ENCODE data around the gene MPO.

DNA sequence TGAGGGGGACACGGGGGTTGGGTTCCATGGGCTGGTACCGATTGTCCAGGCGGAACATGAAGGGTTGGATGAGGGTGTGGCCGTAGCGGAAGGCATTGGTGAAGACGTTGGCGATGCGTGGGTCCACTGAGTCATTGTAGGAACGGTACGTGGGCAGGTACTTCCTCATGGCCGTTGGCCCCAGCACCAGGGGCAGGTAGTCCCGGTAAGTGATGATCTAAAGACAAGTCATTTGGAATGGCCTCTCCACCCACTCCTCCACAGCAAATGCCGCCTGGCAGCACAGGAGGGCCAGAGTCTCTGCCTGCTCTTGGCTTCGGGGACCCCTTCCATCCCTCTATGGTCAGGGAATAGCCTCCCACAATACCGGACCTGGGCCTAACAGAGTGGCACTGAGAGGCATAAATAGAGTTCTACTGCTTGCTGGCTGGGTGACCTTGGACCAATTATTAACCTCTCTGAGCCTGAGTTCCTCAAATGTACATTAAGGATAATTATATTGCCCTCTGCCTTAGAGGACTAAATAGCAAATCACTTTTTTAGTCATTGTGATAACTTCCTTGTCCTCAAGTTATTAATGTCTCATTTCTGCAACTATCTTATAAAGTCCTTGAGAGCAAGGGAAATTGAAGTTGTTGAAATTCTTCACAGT, 7.2 kb downstream of the MPO start:
- TF ChIP-seq EMX1 (CRISPR knock-in tag; IDR thresholded peaks at IDR 0.05) (no peak), ZNF232 (CRISPR knock-in tag; IDR thresholded peaks at IDR 0.05) (no peak), ESRRA (CRISPR knock-in tag; IDR thresholded peaks at IDR 0.05; ENCODE audit: borderline replicate concordance) (no peak), ATF1 (CRISPR knock-in tag; IDR thresholded peaks at IDR 0.05) (no peak), CTCF (IDR thresholded peaks at IDR 0.05) (no peak), ETV6 (CRISPR knock-in tag; IDR thresholded peaks at IDR 0.05) (no peak), IRF1 (CRISPR knock-in tag; IDR thresholded peaks at IDR 0.05) (no peak), NR1H2 (CRISPR knock-in tag; IDR thresholded peaks at IDR 0.05) (no peak), NFYB (CRISPR knock-in tag; conservative IDR thresholded peaks at IDR 0.05; ENCODE audit: low read depth) (no peak), MAX (CRISPR knock-in tag; IDR thresholded peaks at IDR 0.05) (no peak)
- TF ChIP-seq, protein P1, sequence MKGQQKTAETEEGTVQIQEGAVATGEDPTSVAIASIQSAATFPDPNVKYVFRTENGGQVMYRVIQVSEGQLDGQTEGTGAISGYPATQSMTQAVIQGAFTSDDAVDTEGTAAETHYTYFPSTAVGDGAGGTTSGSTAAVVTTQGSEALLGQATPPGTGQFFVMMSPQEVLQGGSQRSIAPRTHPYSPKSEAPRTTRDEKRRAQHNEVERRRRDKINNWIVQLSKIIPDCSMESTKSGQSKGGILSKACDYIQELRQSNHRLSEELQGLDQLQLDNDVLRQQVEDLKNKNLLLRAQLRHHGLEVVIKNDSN (CRISPR knock-in tag; IDR thresholded peaks at IDR 0.05) = no peak
- TF ChIP-seq, protein P2, sequence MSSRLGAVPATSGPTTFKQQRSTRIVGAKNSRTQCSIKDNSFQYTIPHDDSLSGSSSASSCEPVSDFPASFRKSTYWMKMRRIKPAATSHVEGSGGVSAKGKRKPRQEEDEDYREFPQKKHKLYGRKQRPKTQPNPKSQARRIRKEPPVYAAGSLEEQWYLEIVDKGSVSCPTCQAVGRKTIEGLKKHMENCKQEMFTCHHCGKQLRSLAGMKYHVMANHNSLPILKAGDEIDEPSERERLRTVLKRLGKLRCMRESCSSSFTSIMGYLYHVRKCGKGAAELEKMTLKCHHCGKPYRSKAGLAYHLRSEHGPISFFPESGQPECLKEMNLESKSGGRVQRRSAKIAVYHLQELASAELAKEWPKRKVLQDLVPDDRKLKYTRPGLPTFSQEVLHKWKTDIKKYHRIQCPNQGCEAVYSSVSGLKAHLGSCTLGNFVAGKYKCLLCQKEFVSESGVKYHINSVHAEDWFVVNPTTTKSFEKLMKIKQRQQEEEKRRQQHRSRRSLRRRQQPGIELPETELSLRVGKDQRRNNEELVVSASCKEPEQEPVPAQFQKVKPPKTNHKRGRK (CRISPR knock-in tag; IDR thresholded peaks at IDR 0.05; ENCODE audit: borderline replicate concordance) = no peak
